BJ (cell line): ENCODE data around the gene SRPX2. TPM values are rescaled to one million over a fixed set of nuclear protein-coding genes. Genes with fewer than 3 reads are reported as not detected.

Experiments
- CTCF ChIA-PET: fragments of 350-600 bp; formaldehyde crosslinking; extraction: SDS; loops from one replicate; lab custom pipeline; 2021; ENCODE audit warnings: antibody characterized with exemption, inconsistent platforms; lab: Yijun Ruan, JAX
- POLR2A ChIA-PET: fragments of 300-600 bp; sonication (Branson Sonifier 250); formaldehyde crosslinking; extraction: SDS; loops from one replicate; lab custom pipeline; 2021; ENCODE audit warnings: antibody characterized with exemption; lab: Charles Lee
- DNase-seq: peaks from one replicate; pipeline ENCODE4 v3.0.0-alpha.2; 2011; ENCODE audit warnings: low read depth
- H3K27me3 ChIP-seq: 2 replicates; pipeline ENCODE4 v1.6.0; 2011; ENCODE audit warnings: low read length; ENCODE audit not compliant: control insufficient read depth, insufficient read depth
- H3K36me3 ChIP-seq: 2 replicates; pipeline ENCODE4 v1.5.1; 2011; ENCODE audit warnings: low read length; ENCODE audit not compliant: control insufficient read depth, insufficient read depth
- H3K4me3 ChIP-seq: 2 replicates; pipeline ENCODE4 v1.5.1; 2011; ENCODE audit warnings: low read depth, mild to moderate bottlenecking, control low read depth, low read length
- CTCF ChIP-seq: IDR thresholded peaks from 2 replicates; pipeline ENCODE4 v1.5.1; 2011; ENCODE audit warnings: low read depth, mild to moderate bottlenecking, control low read depth, inconsistent platforms, low read length, moderate library complexity; ENCODE audit not compliant: insufficient read depth
- polyA plus RNA-seq: library from polyadenylated mRNA; depleted of rRNA; stranded (reverse); fragments of >200 nt; gene quantifications from 2 replicates; pipeline ENCODE4 v1.2.3, GENCODE V29; 2011

SRPX2 gene
- polyA plus RNA-seq, 1 experiment = 52.7 TPM

GRCh38 chrX:100687128-100687527 is 43.1 kb downstream of the SRPX2 start:
- no peak for DNase-seq
- Histone ChIP-seq H3K4me3 (no peak overlapping the region), H3K27me3 (no peaks in the 10 kb centered on the region), H3K36me3 (no peaks in the 10 kb centered on the region)
- no peak for TF ChIP-seq CTCF
- CTCF ChIA-PET = interaction anchor here (0.9 to 7.9 kb wide), 7 partner anchors 9 to 175 kb away, joined by 3 to 78 read pairs (median 4); no protein-coding TSS in a partner anchor
- POLR2A ChIA-PET = no interaction called here

GRCh38 chrX:100687546-100687945 is 43.5 kb downstream of the SRPX2 start:
- Histone ChIP-seq H3K27me3 (no peaks in the 10 kb centered on the region), H3K4me3 (no peak overlapping the region), H3K36me3 (no peaks in the 10 kb centered on the region)
- no peak for DNase-seq
- TF ChIP-seq CTCF = no peak
- ChIA-PET CTCF (interaction anchor here (1.1 to 7.9 kb wide), 5 partner anchors 9 to 176 kb away, joined by 3 to 78 read pairs (median 4); no protein-coding TSS in a partner anchor), POLR2A (no interaction called here)

GRCh38 chrX:100695302-100695701 is 51.3 kb downstream of the SRPX2 start:
- POLR2A ChIA-PET = no interaction called here
- H3K4me3 ChIP-seq = no peak overlapping the region
- CTCF ChIA-PET = interaction anchor here (2.2 kb wide), 1 partner anchor 9 kb away, joined by 11 read pairs; no protein-coding TSS in a partner anchor
- H3K27me3 ChIP-seq = no peaks in the 10 kb centered on the region
- DNase-seq = no peak
- no peak for TF ChIP-seq CTCF
- H3K36me3 ChIP-seq = no peaks in the 10 kb centered on the region

GRCh38 chrX:100695991-100696390 is 52.0 kb downstream of the SRPX2 start:
- ChIA-PET POLR2A (no interaction called here), CTCF (interaction anchor here (1.4 to 2.2 kb wide), 2 partner anchors 10 to 72 kb away, joined by 4 to 11 read pairs; no protein-coding TSS in a partner anchor)
- DNase-seq = no peak
- Histone ChIP-seq H3K27me3 (no peaks in the 10 kb centered on the region), H3K36me3 (no peaks in the 10 kb centered on the region), H3K4me3 (no peak overlapping the region)
- no peak for TF ChIP-seq CTCF

- no peaks in the 10 kb centered on the region for H3K27me3 ChIP-seq
- no peaks in the 10 kb centered on the region for H3K36me3 ChIP-seq
- no peak for TF ChIP-seq CTCF
- H3K4me3 ChIP-seq = no peak overlapping the region
- DNase-seq = no peak
- POLR2A ChIA-PET = no interaction called here
- CTCF ChIA-PET = interaction anchor here (1.4 to 2.2 kb wide), 2 partner anchors 10 to 72 kb away, joined by 4 to 11 read pairs; no protein-coding TSS in a partner anchor
Observed at GRCh38 chrX:100696699-100697351, 52.8 kb downstream of the SRPX2 start.
